GM10248 (cell line): ENCODE measurements around the gene EFCAB14.
"Not testable (repeated sequence)": the region's sequence is repeated elsewhere in the genome, so short reads cannot be mapped to it uniquely, and the experiment has no call there.

Source experiments
- CTCF ChIA-PET: fragments of 300-600 bp; sonication (Branson Sonifier 250); formaldehyde crosslinking; extraction: SDS; loops from one replicate; lab custom pipeline; 2021; ENCODE audit warnings: antibody characterized with exemption; lab: Yijun Ruan, JAX
- POLR2A ChIA-PET: fragments of 350-650 bp; sonication (Branson Sonifier 250); formaldehyde crosslinking; extraction: SDS; loops from one replicate; lab custom pipeline; 2020; ENCODE audit warnings: antibody characterized with exemption; lab: Yijun Ruan, JAX
- DNase-seq: peaks from one replicate; pipeline ENCODE4 v3.0.0; 2012; ENCODE audit errors: extremely low spot score
- TF ChIP-seq, protein P1 (sequence below): IDR thresholded peaks from 2 replicates; pipeline ENCODE4 v1.5.1; 2012; ENCODE audit warnings: mild to moderate bottlenecking, low read depth; ENCODE audit errors: extremely low read depth, missing control alignments, control extremely low read depth

EFCAB14 gene

DNA sequence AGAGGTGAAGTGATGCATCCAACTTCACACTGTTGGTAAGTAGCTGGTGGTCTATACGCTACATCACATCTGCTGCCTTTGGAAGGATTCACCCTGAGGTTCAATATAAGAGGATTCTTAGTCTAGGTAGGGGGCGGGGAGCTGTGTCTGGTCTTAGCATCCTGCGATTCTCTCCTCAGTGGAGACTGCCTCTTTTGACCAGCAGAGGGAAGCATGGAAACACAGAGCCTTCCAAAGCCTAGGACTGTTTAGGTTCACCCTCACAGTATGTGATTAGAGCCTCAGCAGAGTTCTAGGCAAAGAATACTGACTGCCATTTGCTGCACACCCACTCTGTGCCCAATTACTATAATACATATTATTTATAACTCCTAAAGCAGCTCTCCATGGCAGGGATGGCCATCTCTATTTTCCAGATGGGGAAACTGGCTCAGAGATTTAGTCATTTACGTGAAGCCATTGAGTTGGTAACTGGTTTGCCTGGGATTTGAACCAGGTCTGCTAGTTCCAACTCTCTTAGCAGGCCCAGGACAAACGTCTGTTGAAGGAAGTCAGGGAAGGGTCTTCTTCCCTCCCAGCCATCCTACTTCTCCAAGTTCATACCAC is 28.9 kb upstream of the EFCAB14 start:
- DNase-seq, result peak; percentile 20
- ChIA-PET CTCF (interaction anchor here (0.9 to 1.6 kb wide), 4 partner anchors 10 to 306 kb away, joined by 3 to 6 read pairs (median 3); no protein-coding TSS in a partner anchor), POLR2A (no interaction called here)
- TF ChIP-seq, protein P1, sequence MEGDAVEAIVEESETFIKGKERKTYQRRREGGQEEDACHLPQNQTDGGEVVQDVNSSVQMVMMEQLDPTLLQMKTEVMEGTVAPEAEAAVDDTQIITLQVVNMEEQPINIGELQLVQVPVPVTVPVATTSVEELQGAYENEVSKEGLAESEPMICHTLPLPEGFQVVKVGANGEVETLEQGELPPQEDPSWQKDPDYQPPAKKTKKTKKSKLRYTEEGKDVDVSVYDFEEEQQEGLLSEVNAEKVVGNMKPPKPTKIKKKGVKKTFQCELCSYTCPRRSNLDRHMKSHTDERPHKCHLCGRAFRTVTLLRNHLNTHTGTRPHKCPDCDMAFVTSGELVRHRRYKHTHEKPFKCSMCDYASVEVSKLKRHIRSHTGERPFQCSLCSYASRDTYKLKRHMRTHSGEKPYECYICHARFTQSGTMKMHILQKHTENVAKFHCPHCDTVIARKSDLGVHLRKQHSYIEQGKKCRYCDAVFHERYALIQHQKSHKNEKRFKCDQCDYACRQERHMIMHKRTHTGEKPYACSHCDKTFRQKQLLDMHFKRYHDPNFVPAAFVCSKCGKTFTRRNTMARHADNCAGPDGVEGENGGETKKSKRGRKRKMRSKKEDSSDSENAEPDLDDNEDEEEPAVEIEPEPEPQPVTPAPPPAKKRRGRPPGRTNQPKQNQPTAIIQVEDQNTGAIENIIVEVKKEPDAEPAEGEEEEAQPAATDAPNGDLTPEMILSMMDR, result no peak

DNA sequence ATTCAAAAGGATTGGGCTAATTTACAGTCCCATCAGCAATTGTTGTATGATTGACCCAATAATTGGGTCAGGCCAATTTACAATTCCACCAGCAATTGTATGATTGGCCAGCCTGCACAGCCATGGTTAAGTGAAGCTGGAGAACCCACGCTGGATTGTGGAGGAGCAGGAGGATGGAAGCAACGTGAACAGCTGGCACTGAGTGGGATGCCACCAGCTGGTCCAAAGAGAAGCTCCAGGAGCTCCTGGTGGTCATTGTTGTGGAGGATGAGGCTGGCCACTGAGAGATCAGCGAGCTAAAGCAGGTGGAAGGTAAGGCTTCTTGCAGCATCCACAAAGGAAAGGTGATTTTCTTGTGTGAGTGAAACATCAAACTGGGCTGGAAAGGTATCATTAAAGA is 23.2 kb upstream of the EFCAB14 start:
- no peak for DNase-seq
- ChIA-PET POLR2A (no interaction called here), CTCF (interaction anchor here (1.0 kb wide), 1 partner anchor 17 kb away, joined by 3 read pairs; no protein-coding TSS in a partner anchor)
- TF ChIP-seq, protein P1, result no peak

DNA sequence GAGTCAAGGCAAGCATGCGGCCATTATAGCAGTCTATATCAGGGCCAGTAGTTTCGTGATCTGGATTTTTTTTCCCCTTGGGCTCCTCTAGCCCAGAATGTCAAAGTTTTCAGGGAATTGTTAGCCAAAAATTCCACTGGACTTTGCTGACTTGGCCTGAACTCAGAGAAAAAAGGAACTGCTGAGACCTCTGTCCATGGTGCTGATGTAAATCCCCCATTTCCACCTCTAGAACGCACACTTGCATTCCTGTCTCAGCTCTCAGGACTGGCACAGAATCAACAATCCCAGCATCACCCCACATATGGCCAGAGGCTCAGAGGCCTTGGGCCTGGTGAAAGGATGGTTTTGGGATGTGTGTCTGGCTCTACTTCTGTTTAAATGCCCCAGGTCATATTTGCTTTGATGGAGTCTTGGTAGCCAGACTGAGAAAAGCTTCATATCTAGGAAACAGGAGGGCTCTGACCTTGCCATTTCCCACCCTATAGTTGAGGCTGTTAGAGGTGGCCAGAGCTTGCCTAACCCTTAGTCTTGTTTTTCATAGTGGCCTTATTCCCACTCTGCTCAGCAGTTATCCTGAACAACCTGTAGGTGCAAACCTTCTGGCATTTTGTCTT is 16.9 kb upstream of the EFCAB14 start:
- CTCF ChIA-PET, result no interaction called here
- DNase-seq, result peak; percentile 37
- POLR2A ChIA-PET, result no interaction called here
- TF ChIP-seq, protein P1, result peak; percentile 42

DNA sequence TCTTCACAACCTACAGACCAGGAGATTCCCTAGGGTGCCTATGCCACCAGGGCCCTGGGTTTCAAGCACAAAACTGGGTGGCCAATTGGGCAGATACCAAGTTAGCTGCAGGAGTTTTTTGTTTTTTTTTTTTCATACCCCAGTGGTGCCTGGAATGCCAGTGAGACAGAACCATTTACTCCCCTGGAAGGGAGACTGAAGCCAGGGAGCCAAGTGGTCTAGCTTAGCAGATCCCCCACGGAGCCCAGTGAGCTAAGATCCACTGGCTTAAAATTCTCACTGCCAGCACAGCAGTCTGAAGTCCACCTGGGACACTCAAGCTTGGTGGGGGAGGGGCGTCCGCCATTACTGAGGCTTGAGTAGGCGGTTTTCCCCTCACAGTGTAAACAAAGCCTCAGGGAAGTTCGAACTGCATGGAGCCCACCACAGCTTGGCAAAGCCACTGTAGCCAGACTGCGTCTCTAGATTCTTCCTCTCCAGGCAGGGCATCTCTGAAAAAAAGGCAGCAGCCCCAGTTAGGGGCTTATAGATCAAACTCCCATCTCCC is 9.5 kb upstream of the EFCAB14 start:
- CTCF ChIA-PET, result interaction anchor here (0.8 to 4.4 kb wide), 6 partner anchors 12 to 251 kb away, joined by 3 to 28 read pairs (median 4); partner anchors contain the start of gene MOB3C
- DNase-seq, POLR2A ChIA-PET: not testable (repeated sequence)

- ChIA-PET POLR2A (no interaction called here), CTCF (interaction anchor here (0.7 to 4.4 kb wide), 25 partner anchors 9 to 291 kb away, joined by 3 to 35 read pairs (median 6); partner anchors contain the start of gene MOB3C)
- no peak for DNase-seq
- TF ChIP-seq, protein P1, result no peak
Measured at GRCh38 chr1:46725736-46726108, 6.8 kb upstream of the EFCAB14 start.

DNA sequence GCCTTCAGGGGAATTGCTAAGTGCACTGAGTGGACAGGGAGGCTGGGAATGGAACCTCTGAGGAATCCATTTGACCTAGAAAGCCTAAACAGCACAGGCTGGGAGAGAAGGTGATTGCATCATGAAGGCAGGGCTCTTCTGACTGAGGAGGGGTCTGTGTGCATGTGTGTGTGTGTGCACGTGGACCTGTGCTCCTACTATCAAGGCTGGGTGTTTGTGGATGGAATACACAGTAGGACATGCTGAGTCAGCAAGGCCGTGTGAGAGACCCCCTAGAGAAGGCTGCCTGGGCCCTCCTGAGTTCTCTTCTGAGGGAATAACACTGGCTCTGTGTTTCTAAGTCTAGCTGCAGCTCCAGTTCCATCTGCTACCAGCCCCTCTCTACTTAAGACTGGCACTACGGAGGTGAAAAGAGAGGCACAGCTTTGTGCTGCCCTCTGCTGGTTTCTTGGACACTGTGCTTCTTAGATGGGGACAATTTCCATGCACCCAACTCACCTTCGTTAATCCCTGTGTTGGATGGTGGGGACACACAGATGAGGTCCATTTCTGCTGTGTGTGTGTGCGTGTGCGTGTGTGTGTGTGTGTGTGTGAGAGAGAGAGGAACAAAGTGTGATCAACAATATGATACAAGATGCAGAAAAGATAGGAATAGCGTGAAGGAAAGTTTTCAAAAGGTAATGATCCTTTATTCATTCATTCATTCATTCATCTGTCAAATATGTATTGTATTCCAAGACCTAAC is 6.2 kb upstream of the EFCAB14 start:
- ChIA-PET CTCF (interaction anchor here (0.6 to 4.4 kb wide), 31 partner anchors 13 to 290 kb away, joined by 3 to 35 read pairs (median 3); partner anchors contain the start of genes MKNK1 and MOB3C), POLR2A (no interaction called here)
- TF ChIP-seq, protein P1, result peak; percentile 89
- DNase-seq, result peak; percentile 43
